NT2/D1 (cell line): ENCODE data around the gene TMEM163.

Experiments used
- SUZ12 ChIP-seq: IDR thresholded peaks from 2 replicates; pipeline ENCODE4 v1.6.1; 2011; ENCODE audit not compliant: insufficient read length, insufficient read depth; ENCODE audit errors: extremely low read depth
- YY1 ChIP-seq: IDR thresholded peaks from 2 replicates; pipeline ENCODE4 v1.6.1; 2011; ENCODE audit not compliant: insufficient read length, insufficient read depth
- ZNF274 ChIP-seq: IDR thresholded peaks from 2 replicates; pipeline ENCODE4 v1.6.1; 2011; ENCODE audit warnings: mild to moderate bottlenecking, low read depth, low read length

DNA sequence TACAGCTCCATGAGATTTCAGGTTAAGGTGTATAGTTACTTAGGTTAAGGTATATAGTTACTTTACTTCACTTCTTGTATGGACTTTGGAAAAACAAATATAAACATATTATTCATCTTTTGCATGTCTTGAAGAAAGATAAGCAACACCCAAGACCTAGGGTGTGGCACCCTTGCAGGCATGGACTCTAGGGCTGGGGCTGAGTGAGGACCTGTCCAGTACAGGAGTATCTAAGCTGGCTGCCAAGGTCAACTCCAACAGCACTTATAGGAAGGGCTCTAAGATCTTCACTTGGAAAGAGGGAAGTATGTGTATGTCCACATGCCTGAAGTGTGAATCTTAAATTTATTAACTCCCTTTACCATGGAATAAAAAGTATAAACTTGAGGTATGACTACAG lies 7.1 kb upstream of the TMEM163 start:
- TF ChIP-seq YY1 (no peak), SUZ12 (no peak), ZNF274 (no peak)
